Ramos (cell line): ENCODE data around the gene BIK.

Experiments
- in situ Hi-C: fragments of 300-500 bp; cut with MboI; formaldehyde crosslinking; loops from one replicate; pipeline ENCODE4 v1.14.3; 2022; ENCODE audit warnings: low sequenced_read_pairs; ENCODE audit not compliant: unreplicated experiment

The BIK gene

GRCh38 chr22:43173976-43174720 lies 63.6 kb downstream of the BIK start:
- in situ Hi-C loops, result no loop called here

GRCh38 chr22:43174941-43175531 lies 64.5 kb downstream of the BIK start:
- in situ Hi-C loops, result no loop called here

- in situ Hi-C loops, result no loop called here
Measured at GRCh38 chr22:43176090-43176489, 65.5 kb downstream of the BIK start.

- in situ Hi-C loops, result no loop called here
Measured at GRCh38 chr22:43177479-43177878, 66.9 kb downstream of the BIK start.
